ENCODE results near the gene CALHM5.

The CALHM5 gene

DNA sequence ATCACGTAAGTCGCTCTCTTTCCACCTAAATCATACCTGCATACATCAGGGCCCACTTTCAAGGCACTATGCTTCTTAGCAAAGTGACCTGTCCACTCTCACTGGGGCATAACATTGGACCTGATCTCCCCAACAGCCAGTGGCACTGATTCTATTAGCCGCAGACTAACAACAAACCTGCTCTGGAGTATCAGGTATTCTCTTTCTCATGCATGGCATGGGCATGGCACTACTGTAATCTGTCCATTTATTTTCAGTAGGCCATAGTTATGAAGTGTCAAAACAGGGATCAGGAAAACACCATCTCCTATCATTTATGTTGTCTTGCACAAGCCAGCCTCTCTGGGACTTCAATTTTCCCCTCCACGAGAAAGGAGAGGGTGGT lies 50.6 kb downstream of the CALHM5 start:
- no peak overlapping the region for H3K4me3 ChIP-seq (ENCODE audit: low read length)
- no peak overlapping the region for H2AFZ ChIP-seq (ENCODE audit: low read length)
- no peak overlapping the region for H3K27ac ChIP-seq (ENCODE audit: low read length)
- no peak for DNase-seq
- H3K4me1 ChIP-seq (ENCODE audit: low read length), result no peaks in the 10 kb centered on the region
- no peaks in the 10 kb centered on the region for H3F3A ChIP-seq (ENCODE audit: insufficient read depth, low read length)
- H4K20me1 ChIP-seq (ENCODE audit: insufficient read depth, low read length), result no peaks in the 10 kb centered on the region
- TF ChIP-seq, protein P1, sequence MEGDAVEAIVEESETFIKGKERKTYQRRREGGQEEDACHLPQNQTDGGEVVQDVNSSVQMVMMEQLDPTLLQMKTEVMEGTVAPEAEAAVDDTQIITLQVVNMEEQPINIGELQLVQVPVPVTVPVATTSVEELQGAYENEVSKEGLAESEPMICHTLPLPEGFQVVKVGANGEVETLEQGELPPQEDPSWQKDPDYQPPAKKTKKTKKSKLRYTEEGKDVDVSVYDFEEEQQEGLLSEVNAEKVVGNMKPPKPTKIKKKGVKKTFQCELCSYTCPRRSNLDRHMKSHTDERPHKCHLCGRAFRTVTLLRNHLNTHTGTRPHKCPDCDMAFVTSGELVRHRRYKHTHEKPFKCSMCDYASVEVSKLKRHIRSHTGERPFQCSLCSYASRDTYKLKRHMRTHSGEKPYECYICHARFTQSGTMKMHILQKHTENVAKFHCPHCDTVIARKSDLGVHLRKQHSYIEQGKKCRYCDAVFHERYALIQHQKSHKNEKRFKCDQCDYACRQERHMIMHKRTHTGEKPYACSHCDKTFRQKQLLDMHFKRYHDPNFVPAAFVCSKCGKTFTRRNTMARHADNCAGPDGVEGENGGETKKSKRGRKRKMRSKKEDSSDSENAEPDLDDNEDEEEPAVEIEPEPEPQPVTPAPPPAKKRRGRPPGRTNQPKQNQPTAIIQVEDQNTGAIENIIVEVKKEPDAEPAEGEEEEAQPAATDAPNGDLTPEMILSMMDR (IDR thresholded peaks at IDR 0.05; ENCODE audit: low read length), result no peak
- TF ChIP-seq EZH2 (optimal IDR thresholded peaks at IDR 0.05; ENCODE audit: low read depth, low read length) (no peak), EZH2phosphoT487 (IDR thresholded peaks at IDR 0.05; ENCODE audit: low read length) (no peak)
- H3K36me3 ChIP-seq (replicated peaks; ENCODE audit: insufficient read depth, low read length), result no peaks in the 10 kb centered on the region
- no peaks in the 10 kb centered on the region for H3K9me3 ChIP-seq (replicated peaks; ENCODE audit: insufficient read depth, low read length)
- H3K79me2 ChIP-seq (ENCODE audit: low read length), result no peaks in the 10 kb centered on the region
- H3K9me2 ChIP-seq (replicated peaks; ENCODE audit: insufficient read depth, low read length), result no peaks in the 10 kb centered on the region
- H3K4me2 ChIP-seq (ENCODE audit: low read depth, low read length), result no peak overlapping the region
- H3K27me3 ChIP-seq (replicated peaks; ENCODE audit: insufficient read depth, low read length), result no peaks in the 10 kb centered on the region
- H3K9ac ChIP-seq (ENCODE audit: low read length), result no peak overlapping the region

DNA sequence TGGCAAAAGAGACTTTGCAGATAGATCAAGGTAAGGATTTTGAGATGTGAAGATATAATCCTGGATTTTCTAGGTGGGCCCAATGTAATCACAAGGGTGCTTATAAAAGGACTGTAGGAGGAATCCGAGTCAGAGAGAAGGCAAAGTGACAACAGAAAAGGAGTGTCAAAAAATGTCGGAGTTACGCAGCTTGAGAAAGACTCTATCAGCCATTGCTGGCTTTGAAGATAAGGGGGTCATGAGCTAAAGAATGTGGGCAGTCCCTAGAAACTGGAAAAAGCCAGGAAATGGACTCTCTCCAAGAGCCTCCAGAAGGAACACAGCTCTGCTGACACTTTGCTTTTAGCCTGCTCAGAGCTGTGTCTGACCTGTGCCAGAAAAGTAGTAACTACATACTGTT lies 51.2 kb downstream of the CALHM5 start:
- H3K9ac ChIP-seq (ENCODE audit: low read length), result no peak overlapping the region

DNA sequence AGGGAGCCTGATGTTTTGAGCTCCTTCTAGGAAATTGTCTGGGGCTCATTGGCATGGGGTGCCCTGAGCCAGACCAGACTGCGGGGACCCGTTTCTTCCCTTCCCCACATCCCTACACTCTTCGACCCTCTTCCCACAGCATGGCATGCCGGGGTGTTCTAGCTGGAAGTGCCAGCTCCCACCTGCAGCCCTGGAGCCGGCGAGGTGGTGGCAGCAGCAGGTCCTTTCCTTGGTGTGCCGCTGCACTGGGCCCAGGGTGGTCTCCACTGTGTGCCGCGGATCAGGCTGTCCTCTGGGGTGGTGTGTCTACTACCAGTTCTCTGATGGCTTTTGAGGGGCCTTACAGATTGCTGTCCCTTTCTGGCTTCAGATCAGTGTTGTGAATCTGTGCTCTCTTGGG lies 52.4 kb downstream of the CALHM5 start:
- Histone ChIP-seq H3K36me3 (replicated peaks; ENCODE audit: insufficient read depth, low read length) (no peaks in the 10 kb centered on the region), H3K9me3 (replicated peaks; ENCODE audit: insufficient read depth, low read length) (no peaks in the 10 kb centered on the region), H2AFZ (ENCODE audit: low read length) (no peak overlapping the region), H3K9me2 (replicated peaks; ENCODE audit: insufficient read depth, low read length) (no peaks in the 10 kb centered on the region), H3K27ac (ENCODE audit: low read length) (no peak overlapping the region), H3K4me3 (ENCODE audit: low read length) (no peak overlapping the region), H3K4me2 (ENCODE audit: low read depth, low read length) (no peak overlapping the region), H3K27me3 (replicated peaks; ENCODE audit: insufficient read depth, low read length) (no peaks in the 10 kb centered on the region), H3K9ac (ENCODE audit: low read length) (no peak overlapping the region), H3F3A (ENCODE audit: insufficient read depth, low read length) (no peaks in the 10 kb centered on the region), H3K4me1 (ENCODE audit: low read length) (no peaks in the 10 kb centered on the region), H3K79me2 (ENCODE audit: low read length) (no peaks in the 10 kb centered on the region), H4K20me1 (ENCODE audit: insufficient read depth, low read length) (no peaks in the 10 kb centered on the region)
- TF ChIP-seq EZH2phosphoT487 (IDR thresholded peaks at IDR 0.05; ENCODE audit: low read length) (no peak), EZH2 (optimal IDR thresholded peaks at IDR 0.05; ENCODE audit: low read depth, low read length) (no peak)
- TF ChIP-seq, protein P1 (IDR thresholded peaks at IDR 0.05; ENCODE audit: low read length), result no peak
- DNase-seq, result no peak

More for the DNA sequence above, 51.2 kb downstream of the CALHM5 start:
- Histone ChIP-seq H3K36me3 (replicated peaks; ENCODE audit: insufficient read depth, low read length) (no peaks in the 10 kb centered on the region), H3K9me2 (replicated peaks; ENCODE audit: insufficient read depth, low read length) (no peaks in the 10 kb centered on the region), H3K4me2 (ENCODE audit: low read depth, low read length) (no peak overlapping the region), H2AFZ (ENCODE audit: low read length) (no peak overlapping the region), H3K4me3 (ENCODE audit: low read length) (no peak overlapping the region), H3K4me1 (ENCODE audit: low read length) (no peaks in the 10 kb centered on the region), H3K27ac (ENCODE audit: low read length) (no peak overlapping the region), H3K9me3 (replicated peaks; ENCODE audit: insufficient read depth, low read length) (no peaks in the 10 kb centered on the region), H3F3A (ENCODE audit: insufficient read depth, low read length) (no peaks in the 10 kb centered on the region), H3K27me3 (replicated peaks; ENCODE audit: insufficient read depth, low read length) (no peaks in the 10 kb centered on the region), H3K79me2 (ENCODE audit: low read length) (no peaks in the 10 kb centered on the region), H4K20me1 (ENCODE audit: insufficient read depth, low read length) (no peaks in the 10 kb centered on the region)
- TF ChIP-seq, protein P1 (IDR thresholded peaks at IDR 0.05; ENCODE audit: low read length), result no peak
- TF ChIP-seq EZH2phosphoT487 (IDR thresholded peaks at IDR 0.05; ENCODE audit: low read length), result no peak
- no peak for TF ChIP-seq EZH2 (optimal IDR thresholded peaks at IDR 0.05; ENCODE audit: low read depth, low read length)
- DNase-seq, result no peak
